HT-29 (cell line): ENCODE results near the gene TNFRSF25. TPM values are rescaled to one million over a fixed set of nuclear protein-coding genes. Genes with fewer than 3 reads are reported as not detected.
"Not testable (repeated sequence)": the region's sequence is repeated elsewhere in the genome, so short reads cannot be mapped to it uniquely, and the experiment has no call there.

Source experiments
- DNase-seq: peaks from one replicate; pipeline ENCODE4 v3.0.0-alpha.2; 2015; ENCODE audit warnings: low spot score
- total RNA-seq: library from RNA; depleted of rRNA; stranded (reverse); fragments of >200 nt; shearing (Covaris generic); gene quantifications from 2 replicates; pipeline ENCODE4 v1.2.3, GENCODE V29; 2014

Gene TNFRSF25
- total RNA-seq, 1 experiment from 2014 or later, result 15.0 TPM

- not testable (repeated sequence) for DNase-seq
Measured at GRCh38 chr1:6453895-6454855, 11.8 kb downstream of the TNFRSF25 start.

GRCh38 chr1:6450943-6451373 is 15.0 kb downstream of the TNFRSF25 start:
- DNase-seq, result peak; percentile 57

GRCh38 chr1:6450486-6450885 is 15.5 kb downstream of the TNFRSF25 start:
- DNase-seq, result not testable (repeated sequence)

GRCh38 chr1:6450005-6450450 is 15.9 kb downstream of the TNFRSF25 start:
- DNase-seq, result no peak

GRCh38 chr1:6448749-6449631 is 17.0 kb downstream of the TNFRSF25 start:
- no peak for DNase-seq

- no peak for DNase-seq
Measured at GRCh38 chr1:6447818-6448748, 17.9 kb downstream of the TNFRSF25 start.

- no peak for DNase-seq
Measured at GRCh38 chr1:6447016-6447817, 18.8 kb downstream of the TNFRSF25 start.

GRCh38 chr1:6446665-6447015 is 19.3 kb downstream of the TNFRSF25 start:
- no peak for DNase-seq

- DNase-seq, result not testable (repeated sequence)
Measured at GRCh38 chr1:6445929-6446328, 20.0 kb downstream of the TNFRSF25 start.

GRCh38 chr1:6445062-6445763 is 20.8 kb downstream of the TNFRSF25 start:
- DNase-seq, result peak; percentile 66

- no peak for DNase-seq
Measured at GRCh38 chr1:6444377-6444776, 21.6 kb downstream of the TNFRSF25 start.

- DNase-seq, result no peak
Measured at GRCh38 chr1:6443339-6444115, 22.4 kb downstream of the TNFRSF25 start.

GRCh38 chr1:6441586-6441985 is 24.4 kb downstream of the TNFRSF25 start:
- no peak for DNase-seq

GRCh38 chr1:6440198-6441126 is 25.5 kb downstream of the TNFRSF25 start:
- peak; percentile 61 for DNase-seq

GRCh38 chr1:6438047-6438525 is 27.9 kb downstream of the TNFRSF25 start:
- peak; percentile 86 for DNase-seq

- DNase-seq, result peak; percentile 76
Measured at GRCh38 chr1:6437012-6437700, 28.8 kb downstream of the TNFRSF25 start.

- not testable (repeated sequence) for DNase-seq
Measured at GRCh38 chr1:6436277-6436676, 29.7 kb downstream of the TNFRSF25 start.
